ENCODE results near the gene CRMP1.

Gene CRMP1

GRCh38 chr4:5928274-5928673 is 35.4 kb upstream of the CRMP1 start:
- no peaks in the 10 kb centered on the region for H3K36me3 ChIP-seq (ENCODE audit: control insufficient read depth, insufficient read depth, low read length)
- no peaks in the 10 kb centered on the region for H3K27me3 ChIP-seq (ENCODE audit: control insufficient read depth, insufficient read depth, low read length)
- no peak overlapping the region for H3K4me3 ChIP-seq (ENCODE audit: low read depth, low read length)
- H3K4me1 ChIP-seq (ENCODE audit: control insufficient read depth, insufficient read depth, low read length): peaks cover 7% of the 10 kb centered on the region
- H3K9me3 ChIP-seq (ENCODE audit: control insufficient read depth, insufficient read depth, low read length): no peaks in the 10 kb centered on the region
- no peak overlapping the region for H3K27ac ChIP-seq (ENCODE audit: low read depth, low read length)
- no peak overlapping the region for H3K9ac ChIP-seq (ENCODE audit: low read depth, low read length)

GRCh38 chr4:5927747-5928146 is 34.9 kb upstream of the CRMP1 start:
- Histone ChIP-seq H3K4me1 (ENCODE audit: control insufficient read depth, insufficient read depth, low read length) (peaks cover 7% of the 10 kb centered on the region), H3K9me3 (ENCODE audit: control insufficient read depth, insufficient read depth, low read length) (no peaks in the 10 kb centered on the region), H3K27me3 (ENCODE audit: control insufficient read depth, insufficient read depth, low read length) (no peaks in the 10 kb centered on the region), H3K27ac (ENCODE audit: low read depth, low read length) (no peak overlapping the region), H3K4me3 (ENCODE audit: low read depth, low read length) (no peak overlapping the region), H3K36me3 (ENCODE audit: control insufficient read depth, insufficient read depth, low read length) (no peaks in the 10 kb centered on the region), H3K9ac (ENCODE audit: low read depth, low read length) (no peak overlapping the region)

- no peaks in the 10 kb centered on the region for H3K36me3 ChIP-seq (ENCODE audit: control insufficient read depth, insufficient read depth, low read length)
- H3K4me3 ChIP-seq (ENCODE audit: low read depth, low read length): no peak overlapping the region
- no peak overlapping the region for H3K27ac ChIP-seq (ENCODE audit: low read depth, low read length)
- H3K9me3 ChIP-seq (ENCODE audit: control insufficient read depth, insufficient read depth, low read length): no peaks in the 10 kb centered on the region
- H3K9ac ChIP-seq (ENCODE audit: low read depth, low read length): no peak overlapping the region
- H3K27me3 ChIP-seq (ENCODE audit: control insufficient read depth, insufficient read depth, low read length): no peaks in the 10 kb centered on the region
- H3K4me1 ChIP-seq (ENCODE audit: control insufficient read depth, insufficient read depth, low read length): peaks cover 7% of the 10 kb centered on the region
These were observed 34.2 kb upstream of the CRMP1 start for GRCh38 chr4:5927116-5927515.

GRCh38 chr4:5926598-5926997 is 33.7 kb upstream of the CRMP1 start:
- no peak overlapping the region for H3K4me3 ChIP-seq (ENCODE audit: low read depth, low read length)
- no peaks in the 10 kb centered on the region for H3K27me3 ChIP-seq (ENCODE audit: control insufficient read depth, insufficient read depth, low read length)
- no peak overlapping the region for H3K27ac ChIP-seq (ENCODE audit: low read depth, low read length)
- no peak overlapping the region for H3K9ac ChIP-seq (ENCODE audit: low read depth, low read length)
- no peaks in the 10 kb centered on the region for H3K36me3 ChIP-seq (ENCODE audit: control insufficient read depth, insufficient read depth, low read length)
- H3K9me3 ChIP-seq (ENCODE audit: control insufficient read depth, insufficient read depth, low read length): no peaks in the 10 kb centered on the region
- peaks cover 6% of the 10 kb centered on the region for H3K4me1 ChIP-seq (ENCODE audit: control insufficient read depth, insufficient read depth, low read length)

- no peak overlapping the region for H3K9ac ChIP-seq (ENCODE audit: low read depth, low read length)
- no peak overlapping the region for H3K4me3 ChIP-seq (ENCODE audit: low read depth, low read length)
- H3K4me1 ChIP-seq (ENCODE audit: control insufficient read depth, insufficient read depth, low read length): no peaks in the 10 kb centered on the region; the same call in 1 of the 2 replicates
- H3K27ac ChIP-seq (ENCODE audit: low read depth, low read length): no peak overlapping the region
- no peaks in the 10 kb centered on the region for H3K27me3 ChIP-seq (ENCODE audit: control insufficient read depth, insufficient read depth, low read length)
- no peaks in the 10 kb centered on the region for H3K36me3 ChIP-seq (ENCODE audit: control insufficient read depth, insufficient read depth, low read length)
- H3K9me3 ChIP-seq (ENCODE audit: control insufficient read depth, insufficient read depth, low read length): no peaks in the 10 kb centered on the region
These were observed 32.7 kb upstream of the CRMP1 start for GRCh38 chr4:5925419-5926200.

- H3K27me3 ChIP-seq (ENCODE audit: control insufficient read depth, insufficient read depth, low read length): no peaks in the 10 kb centered on the region
- H3K9ac ChIP-seq (ENCODE audit: low read depth, low read length): no peak overlapping the region
- H3K36me3 ChIP-seq (ENCODE audit: control insufficient read depth, insufficient read depth, low read length): no peaks in the 10 kb centered on the region
- H3K9me3 ChIP-seq (ENCODE audit: control insufficient read depth, insufficient read depth, low read length): no peaks in the 10 kb centered on the region
- H3K4me1 ChIP-seq (ENCODE audit: control insufficient read depth, insufficient read depth, low read length): no peaks in the 10 kb centered on the region; the same call in 1 of the 2 replicates
- no peak overlapping the region for H3K4me3 ChIP-seq (ENCODE audit: low read depth, low read length)
- no peak overlapping the region for H3K27ac ChIP-seq (ENCODE audit: low read depth, low read length)
These were observed 31.7 kb upstream of the CRMP1 start for GRCh38 chr4:5924461-5925125.

- Histone ChIP-seq H3K27me3 (ENCODE audit: control insufficient read depth, insufficient read depth, low read length) (no peaks in the 10 kb centered on the region), H3K27ac (ENCODE audit: low read depth, low read length) (no peak overlapping the region), H3K4me3 (ENCODE audit: low read depth, low read length) (no peak overlapping the region), H3K9ac (ENCODE audit: low read depth, low read length) (no peak overlapping the region), H3K9me3 (ENCODE audit: control insufficient read depth, insufficient read depth, low read length) (no peaks in the 10 kb centered on the region), H3K4me1 (ENCODE audit: control insufficient read depth, insufficient read depth, low read length) (no peaks in the 10 kb centered on the region; the same call in 1 of the 2 replicates), H3K36me3 (ENCODE audit: control insufficient read depth, insufficient read depth, low read length) (no peaks in the 10 kb centered on the region)
These were observed 30.5 kb upstream of the CRMP1 start for GRCh38 chr4:5923376-5923775.

- Histone ChIP-seq H3K9me3 (ENCODE audit: control insufficient read depth, insufficient read depth, low read length) (no peaks in the 10 kb centered on the region), H3K27me3 (ENCODE audit: control insufficient read depth, insufficient read depth, low read length) (no peaks in the 10 kb centered on the region), H3K4me3 (ENCODE audit: low read depth, low read length) (no peak overlapping the region), H3K4me1 (ENCODE audit: control insufficient read depth, insufficient read depth, low read length) (no peaks in the 10 kb centered on the region; the same call in 1 of the 2 replicates), H3K9ac (ENCODE audit: low read depth, low read length) (no peak overlapping the region), H3K27ac (ENCODE audit: low read depth, low read length) (no peak overlapping the region), H3K36me3 (ENCODE audit: control insufficient read depth, insufficient read depth, low read length) (no peaks in the 10 kb centered on the region)
These were observed 29.7 kb upstream of the CRMP1 start for GRCh38 chr4:5922556-5922955.

GRCh38 chr4:5921981-5922380 is 29.1 kb upstream of the CRMP1 start:
- H3K4me1 ChIP-seq (ENCODE audit: control insufficient read depth, insufficient read depth, low read length): no peaks in the 10 kb centered on the region; the same call in 1 of the 2 replicates
- H3K4me3 ChIP-seq (ENCODE audit: low read depth, low read length): no peak overlapping the region
- no peak overlapping the region for H3K27ac ChIP-seq (ENCODE audit: low read depth, low read length)
- no peaks in the 10 kb centered on the region for H3K9me3 ChIP-seq (ENCODE audit: control insufficient read depth, insufficient read depth, low read length)
- H3K9ac ChIP-seq (ENCODE audit: low read depth, low read length): no peak overlapping the region
- no peaks in the 10 kb centered on the region for H3K36me3 ChIP-seq (ENCODE audit: control insufficient read depth, insufficient read depth, low read length)
- H3K27me3 ChIP-seq (ENCODE audit: control insufficient read depth, insufficient read depth, low read length): no peaks in the 10 kb centered on the region

GRCh38 chr4:5921101-5921980 is 28.5 kb upstream of the CRMP1 start:
- Histone ChIP-seq H3K36me3 (ENCODE audit: control insufficient read depth, insufficient read depth, low read length) (no peaks in the 10 kb centered on the region), H3K4me1 (ENCODE audit: control insufficient read depth, insufficient read depth, low read length) (no peaks in the 10 kb centered on the region; the same call in 1 of the 2 replicates), H3K4me3 (ENCODE audit: low read depth, low read length) (no peak overlapping the region), H3K27me3 (ENCODE audit: control insufficient read depth, insufficient read depth, low read length) (no peaks in the 10 kb centered on the region), H3K9me3 (ENCODE audit: control insufficient read depth, insufficient read depth, low read length) (no peaks in the 10 kb centered on the region), H3K27ac (ENCODE audit: low read depth, low read length) (no peak overlapping the region), H3K9ac (ENCODE audit: low read depth, low read length) (no peak overlapping the region)

Measured in HUES48 (cell line).